H54 (cell line): ENCODE measurements around the gene TRIM13.
"Not testable (repeated sequence)": the region's sequence is repeated elsewhere in the genome, so short reads cannot be mapped to it uniquely, and the experiment has no call there.

Source experiments
- DNase-seq: peaks from one replicate; pipeline ENCODE4 v3.0.0; 2011; ENCODE audit warnings: low spot score, mixed read lengths; ENCODE audit not compliant: insufficient read length
- FAIRE-seq: peaks from 3 replicates; lab custom pipeline; 2011; peaks lifted over from hg19 to GRCh38; lab: Jason Lieb, UNC
- POLR2A ChIP-seq: IDR thresholded peaks from 2 replicates; pipeline ENCODE4 v1.6.1; 2011; ENCODE audit warnings: low read depth, mild to moderate bottlenecking, low read length

TRIM13 gene

GRCh38 chr13:49996951-49997895, at the start of gene TRIM13:
TRIM13 (plus strand) TSS chr13:49997042; CDS start chr13:50011941, 14,899 bp downstream.
- FAIRE-seq (no peak), DNase-seq (peak; percentile 43)
- peak; percentile 46 for TF ChIP-seq POLR2A

- DNase-seq, FAIRE-seq: not testable (repeated sequence)
These were observed 48.0 kb upstream of the TRIM13 start for GRCh38 chr13:49948777-49949270.

- no peak for FAIRE-seq
- no peak for TF ChIP-seq POLR2A
- DNase-seq: no peak
These were observed 44.9 kb upstream of the TRIM13 start for GRCh38 chr13:49951754-49952535.

GRCh38 chr13:49953560-49953959, 43.3 kb upstream of the TRIM13 start:
- DNase-seq (no peak), FAIRE-seq (no peak)
- no peak for TF ChIP-seq POLR2A

GRCh38 chr13:49954674-49955455, 42.0 kb upstream of the TRIM13 start:
- TF ChIP-seq POLR2A: no peak
- DNase-seq (no peak), FAIRE-seq (no peak)

- FAIRE-seq: no peak
- TF ChIP-seq POLR2A: no peak
- no peak for DNase-seq
These were observed 40.7 kb upstream of the TRIM13 start for GRCh38 chr13:49956131-49956530.

- DNase-seq (no peak), FAIRE-seq (no peak)
- TF ChIP-seq POLR2A: no peak
These were observed 38.5 kb upstream of the TRIM13 start for GRCh38 chr13:49958321-49958720.

- DNase-seq (no peak), FAIRE-seq (no peak)
- TF ChIP-seq POLR2A: no peak
These were observed 29.4 kb upstream of the TRIM13 start for GRCh38 chr13:49967456-49967855.

- TF ChIP-seq POLR2A: no peak
- FAIRE-seq: no peak
- no peak for DNase-seq
These were observed 24.1 kb upstream of the TRIM13 start for GRCh38 chr13:49972709-49973108.

- FAIRE-seq (no peak), DNase-seq (no peak)
- no peak for TF ChIP-seq POLR2A
These were observed 21.0 kb upstream of the TRIM13 start for GRCh38 chr13:49975826-49976225.

- FAIRE-seq (peak; percentile 89), DNase-seq (peak; percentile 29)
- TF ChIP-seq POLR2A: no peak
These were observed 20.3 kb upstream of the TRIM13 start for GRCh38 chr13:49976314-49977258.

- FAIRE-seq (no peak), DNase-seq (no peak)
- no peak for TF ChIP-seq POLR2A
These were observed 18.9 kb upstream of the TRIM13 start for GRCh38 chr13:49977992-49978391.
